HepG2 (cell line): ENCODE results near the gene SRRM3. TPM values are rescaled to one million over a fixed set of nuclear protein-coding genes. Genes with fewer than 3 reads are reported as not detected.
A peak's percentile ranks its signal among the peaks of the same experiment; 100 is the strongest.

ENCODE experiments used
- CBFB ChIP-seq: sonication (generic); formaldehyde crosslinking; IDR thresholded peaks from 2 replicates; pipeline ENCODE4 v1.4.0; 2020; ENCODE audit warnings: missing genetic modification reagents
- FOXA3 ChIP-seq: IDR thresholded peaks from 2 replicates; pipeline ENCODE4 v1.6.1; 2016; ENCODE audit warnings: missing genetic modification reagents, missing compliant biosample characterization
- KDM6A ChIP-seq: IDR thresholded peaks from 2 replicates; pipeline ENCODE4 v1.6.1; 2016; ENCODE audit warnings: low read depth
- NFKBIZ ChIP-seq: IDR thresholded peaks from 2 replicates; pipeline ENCODE4 v1.6.1; 2018; ENCODE audit warnings: missing genetic modification reagents, missing compliant biosample characterization
- NR2F2 ChIP-seq: IDR thresholded peaks from 2 replicates; pipeline ENCODE4 v1.6.1; 2012; ENCODE audit warnings: low read depth, inconsistent platforms, borderline replicate concordance
- POLR2A ChIP-seq, 2 experiments: IDR thresholded peaks; 2 replicates each; pipeline ENCODE4 v1.6.1; 2011; ENCODE audit warnings: low read depth in 2 of 2, low read length in 2 of 2, mild to moderate bottlenecking in 1 of 2, moderate library complexity in 1 of 2; ENCODE audit not compliant: insufficient read depth in 1 of 2
- SAP130 ChIP-seq: IDR thresholded peaks from 2 replicates; pipeline ENCODE4 v1.6.1; 2016; ENCODE audit warnings: low read depth
- SMAD1 ChIP-seq: sonication (generic); formaldehyde crosslinking; IDR thresholded peaks from 2 replicates; pipeline ENCODE4 v1.4.0; 2020; ENCODE audit warnings: missing genetic modification reagents, low read depth, mild to moderate bottlenecking, borderline replicate concordance
- ZNF24 ChIP-seq: fragments of 450-650 bp; IDR thresholded peaks from 2 replicates; pipeline ENCODE4 v1.6.1; 2017; ENCODE audit warnings: antibody characterized with exemption, mild to moderate bottlenecking
- ZNF674 ChIP-seq: sonication (generic); formaldehyde crosslinking; IDR thresholded peaks from 2 replicates; pipeline ENCODE4 v1.5.0; 2020; ENCODE audit warnings: low read depth, mild to moderate bottlenecking, missing genetic modification reagents
- ZNF746 ChIP-seq: sonication (generic); formaldehyde crosslinking; IDR thresholded peaks from 2 replicates; pipeline ENCODE4 v1.8.0; 2022; ENCODE audit warnings: mild to moderate bottlenecking, missing genetic modification reagents
- ZNF777 ChIP-seq: sonication (generic); formaldehyde crosslinking; IDR thresholded peaks from 2 replicates; pipeline ENCODE4 v1.4.0; 2020; ENCODE audit warnings: missing genetic modification reagents
- polyA plus RNA-seq, 8 experiments: library from polyadenylated mRNA; depleted of rRNA in 3 of 8; stranded (reverse) in 7 of 8; unstranded in 1 of 8; fragments of >200 nt; fragmentation: Illumina TruSeq in 4 of 8; extraction: Trizol in 4 of 8; gene quantifications; 2 replicates each; pipeline versions ENCODE4 v1.2.1 to v1.2.3, GENCODE V29; 2011 to 2016; ENCODE audit warnings: low read depth in 4 of 8, missing spikeins in 1 of 8, mixed read lengths in 1 of 8; ENCODE audit not compliant: insufficient read depth in 1 of 8
- total RNA-seq, 5 experiments: library from RNA; depleted of rRNA; stranded (reverse); fragments of >200 nt; fragmentation: Illumina TruSeq; extraction: Trizol; gene quantifications; 2 replicates each; pipeline ENCODE4 v1.2.3, GENCODE V29; 2016; ENCODE audit warnings: low read depth in 1 of 5
- TF ChIP-seq, protein P1 (sequence below): sonication (generic); formaldehyde crosslinking; IDR thresholded peaks from 2 replicates; pipeline ENCODE4 v1.8.0; 2022; ENCODE audit warnings: mild to moderate bottlenecking, missing genetic modification reagents; ENCODE audit not compliant: insufficient replicate concordance
- TF ChIP-seq, protein P2 (sequence below): sonication (generic); formaldehyde crosslinking; IDR thresholded peaks from 2 replicates; pipeline ENCODE4 v1.4.0; 2020; ENCODE audit warnings: missing genetic modification reagents, borderline replicate concordance
- TF ChIP-seq, protein P3 (sequence below): sonication (generic); formaldehyde crosslinking; IDR thresholded peaks from 2 replicates; pipeline ENCODE4 v1.4.0; 2020; ENCODE audit warnings: mild to moderate bottlenecking, missing genetic modification reagents
- TF ChIP-seq, protein P4 (sequence below): IDR thresholded peaks from 2 replicates; pipeline ENCODE4 v1.6.1; 2016; ENCODE audit warnings: mild to moderate bottlenecking

The SRRM3 gene
- total and polyA plus RNA-seq, 2 of the 13 experiments (the other 11 are each of a cell fraction or from before 2014, with no cell fraction given): 0.13 to 0.54 TPM

DNA sequence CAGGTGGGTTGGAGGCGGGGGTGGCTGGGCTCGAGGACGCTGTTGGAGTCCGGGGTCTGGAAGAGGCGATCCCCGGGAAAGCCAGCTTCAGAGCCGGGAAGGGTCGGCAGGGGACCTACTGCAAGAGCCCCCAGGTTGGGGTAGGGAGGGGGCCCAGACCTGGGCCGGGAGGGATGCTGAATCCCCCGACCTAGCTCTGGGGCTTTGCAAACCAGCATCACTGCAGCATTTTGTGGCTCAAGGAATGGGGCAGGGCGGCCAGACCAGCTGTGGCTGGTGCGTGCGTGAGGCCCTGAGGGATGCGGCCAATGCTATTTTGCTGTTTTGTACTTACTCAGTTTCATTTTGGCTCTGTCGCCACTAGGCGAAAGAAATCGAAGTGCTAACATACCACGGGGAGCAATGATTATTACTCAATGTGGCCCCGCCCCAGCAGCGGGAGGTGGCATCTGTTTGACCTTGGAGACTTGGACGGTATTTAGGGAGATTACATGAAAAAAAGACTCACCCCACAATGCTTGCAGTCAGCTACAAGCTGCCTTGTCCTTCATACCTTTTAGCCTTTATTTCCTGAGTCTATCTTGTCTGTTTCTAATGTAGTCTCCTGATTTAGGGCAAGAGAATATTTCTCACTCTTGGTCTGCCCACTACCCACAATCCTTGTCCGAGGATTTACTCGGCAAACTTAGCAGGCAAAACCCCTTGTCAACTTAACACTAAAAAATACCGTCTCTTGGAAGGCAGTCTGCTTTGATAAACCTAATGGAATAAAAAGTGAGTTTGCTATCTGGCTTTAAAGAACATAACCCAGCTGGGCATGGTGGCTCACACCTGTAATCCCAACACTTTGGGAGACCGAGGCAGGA, 117.0 kb downstream of the SRRM3 start (continued):
- TF ChIP-seq, protein P1, sequence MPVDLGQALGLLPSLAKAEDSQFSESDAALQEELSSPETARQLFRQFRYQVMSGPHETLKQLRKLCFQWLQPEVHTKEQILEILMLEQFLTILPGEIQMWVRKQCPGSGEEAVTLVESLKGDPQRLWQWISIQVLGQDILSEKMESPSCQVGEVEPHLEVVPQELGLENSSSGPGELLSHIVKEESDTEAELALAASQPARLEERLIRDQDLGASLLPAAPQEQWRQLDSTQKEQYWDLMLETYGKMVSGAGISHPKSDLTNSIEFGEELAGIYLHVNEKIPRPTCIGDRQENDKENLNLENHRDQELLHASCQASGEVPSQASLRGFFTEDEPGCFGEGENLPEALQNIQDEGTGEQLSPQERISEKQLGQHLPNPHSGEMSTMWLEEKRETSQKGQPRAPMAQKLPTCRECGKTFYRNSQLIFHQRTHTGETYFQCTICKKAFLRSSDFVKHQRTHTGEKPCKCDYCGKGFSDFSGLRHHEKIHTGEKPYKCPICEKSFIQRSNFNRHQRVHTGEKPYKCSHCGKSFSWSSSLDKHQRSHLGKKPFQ (CRISPR knock-in tag): peak; percentile 35
- TF ChIP-seq FOXA3 (no peak), ZNF674 (0 out of 2 replicates have a peak, but pooled peaks have one; percentile 71), CBFB (peak; percentile 17; the same call in 1 of the 2 replicates), SAP130 (CRISPR knock-in tag) (peak; percentile 43; the same call in 1 of the 2 replicates), SMAD1 (CRISPR knock-in tag) (no peak), POLR2A (IDR thresholded peaks at IDR 0.05; ENCODE audit: insufficient read depth in 1 of 2, low read depth in 2 of 2, low read length in 2 of 2) (0 out of 4 replicates have a peak, but pooled peaks of 1 of the 2 experiments have one; percentile 39), ZNF777 (peak; percentile 81), ZNF24 (no peak), NR2F2 (no peak), KDM6A (CRISPR knock-in tag) (no peak), NFKBIZ (peak; percentile 36; the same call in 1 of the 2 replicates), ZNF746 (CRISPR knock-in tag) (peak; percentile 14; the same call in 1 of the 2 replicates)
- TF ChIP-seq, protein P2, sequence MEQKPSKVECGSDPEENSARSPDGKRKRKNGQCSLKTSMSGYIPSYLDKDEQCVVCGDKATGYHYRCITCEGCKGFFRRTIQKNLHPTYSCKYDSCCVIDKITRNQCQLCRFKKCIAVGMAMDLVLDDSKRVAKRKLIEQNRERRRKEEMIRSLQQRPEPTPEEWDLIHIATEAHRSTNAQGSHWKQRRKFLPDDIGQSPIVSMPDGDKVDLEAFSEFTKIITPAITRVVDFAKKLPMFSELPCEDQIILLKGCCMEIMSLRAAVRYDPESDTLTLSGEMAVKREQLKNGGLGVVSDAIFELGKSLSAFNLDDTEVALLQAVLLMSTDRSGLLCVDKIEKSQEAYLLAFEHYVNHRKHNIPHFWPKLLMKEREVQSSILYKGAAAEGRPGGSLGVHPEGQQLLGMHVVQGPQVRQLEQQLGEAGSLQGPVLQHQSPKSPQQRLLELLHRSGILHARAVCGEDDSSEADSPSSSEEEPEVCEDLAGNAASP (CRISPR knock-in tag): peak; percentile 49; the same call in 1 of the 2 replicates
- TF ChIP-seq, protein P3, sequence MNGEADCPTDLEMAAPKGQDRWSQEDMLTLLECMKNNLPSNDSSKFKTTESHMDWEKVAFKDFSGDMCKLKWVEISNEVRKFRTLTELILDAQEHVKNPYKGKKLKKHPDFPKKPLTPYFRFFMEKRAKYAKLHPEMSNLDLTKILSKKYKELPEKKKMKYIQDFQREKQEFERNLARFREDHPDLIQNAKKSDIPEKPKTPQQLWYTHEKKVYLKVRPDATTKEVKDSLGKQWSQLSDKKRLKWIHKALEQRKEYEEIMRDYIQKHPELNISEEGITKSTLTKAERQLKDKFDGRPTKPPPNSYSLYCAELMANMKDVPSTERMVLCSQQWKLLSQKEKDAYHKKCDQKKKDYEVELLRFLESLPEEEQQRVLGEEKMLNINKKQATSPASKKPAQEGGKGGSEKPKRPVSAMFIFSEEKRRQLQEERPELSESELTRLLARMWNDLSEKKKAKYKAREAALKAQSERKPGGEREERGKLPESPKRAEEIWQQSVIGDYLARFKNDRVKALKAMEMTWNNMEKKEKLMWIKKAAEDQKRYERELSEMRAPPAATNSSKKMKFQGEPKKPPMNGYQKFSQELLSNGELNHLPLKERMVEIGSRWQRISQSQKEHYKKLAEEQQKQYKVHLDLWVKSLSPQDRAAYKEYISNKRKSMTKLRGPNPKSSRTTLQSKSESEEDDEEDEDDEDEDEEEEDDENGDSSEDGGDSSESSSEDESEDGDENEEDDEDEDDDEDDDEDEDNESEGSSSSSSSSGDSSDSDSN (CRISPR knock-in tag): peak; percentile 54
- TF ChIP-seq, protein P4, sequence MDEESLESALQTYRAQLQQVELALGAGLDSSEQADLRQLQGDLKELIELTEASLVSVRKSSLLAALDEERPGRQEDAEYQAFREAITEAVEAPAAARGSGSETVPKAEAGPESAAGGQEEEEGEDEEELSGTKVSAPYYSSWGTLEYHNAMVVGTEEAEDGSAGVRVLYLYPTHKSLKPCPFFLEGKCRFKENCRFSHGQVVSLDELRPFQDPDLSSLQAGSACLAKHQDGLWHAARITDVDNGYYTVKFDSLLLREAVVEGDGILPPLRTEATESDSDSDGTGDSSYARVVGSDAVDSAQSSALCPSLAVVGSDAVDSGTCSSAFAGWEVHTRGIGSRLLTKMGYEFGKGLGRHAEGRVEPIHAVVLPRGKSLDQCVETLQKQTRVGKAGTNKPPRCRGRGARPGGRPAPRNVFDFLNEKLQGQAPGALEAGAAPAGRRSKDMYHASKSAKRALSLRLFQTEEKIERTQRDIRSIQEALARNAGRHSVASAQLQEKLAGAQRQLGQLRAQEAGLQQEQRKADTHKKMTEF (CRISPR knock-in tag): no peak; the same call in 1 of the 2 replicates
